Measurements from ENCODE around the gene PRM2. TPM values are rescaled to one million over a fixed set of nuclear protein-coding genes. Genes with fewer than 3 reads are reported as not detected.

Gene PRM2
- total and polyA plus RNA-seq, 2 experiments from 2014 or later = not detected

DNA sequence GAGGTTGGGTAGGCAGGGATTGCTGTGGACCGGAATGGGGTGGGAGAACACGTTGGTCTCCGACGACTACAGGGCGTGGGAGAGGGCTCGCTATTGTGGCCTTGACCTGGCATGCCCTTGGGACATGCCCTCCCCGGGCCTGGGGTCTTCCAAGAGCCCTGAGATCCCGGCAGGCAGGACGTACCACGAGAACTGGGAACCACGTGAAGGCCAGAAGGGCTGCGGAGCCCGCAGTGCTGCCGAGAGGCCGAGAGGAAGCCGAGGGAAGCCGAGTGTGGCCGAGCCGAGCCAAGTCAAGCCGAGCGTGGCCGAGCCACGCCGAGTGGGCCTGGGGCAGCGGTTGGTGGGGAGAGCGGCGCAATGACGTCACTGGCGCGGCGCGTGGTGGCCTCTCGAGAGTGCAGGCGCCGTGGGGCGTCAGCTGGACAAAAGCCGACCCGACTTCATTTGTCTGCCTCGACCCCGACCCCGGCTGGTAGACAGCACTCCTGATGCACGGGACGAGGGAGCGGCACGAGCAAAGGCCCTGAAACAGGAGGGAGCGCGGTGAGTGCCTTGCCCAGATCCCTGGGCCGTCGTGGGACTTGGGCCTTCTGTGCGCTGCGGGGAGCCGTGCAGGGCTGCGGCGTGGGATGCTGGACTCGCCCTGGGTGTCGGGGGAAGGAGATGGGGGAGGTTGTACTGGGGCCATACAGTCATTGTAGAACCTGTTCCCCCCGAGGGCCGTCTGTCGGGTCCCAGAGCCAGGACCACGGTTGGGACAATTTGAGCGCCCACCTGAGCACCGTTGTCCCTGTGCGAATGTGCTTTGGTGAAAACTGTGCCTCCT, 26.8 kb downstream of the PRM2 start:
- Histone ChIP-seq H3K36me3 (ENCODE audit: low read depth) (no peaks in the 10 kb centered on the region), H3K27ac (no peak overlapping the region), H4K20me1 (ENCODE audit: insufficient read depth) (no peaks in the 10 kb centered on the region), H3K4me1 (ENCODE audit: insufficient read depth) (no peaks in the 10 kb centered on the region), H3F3A (ENCODE audit: insufficient read depth) (peaks cover 8% of the 10 kb centered on the region), H3K27me3 (replicated peaks; ENCODE audit: insufficient read depth) (no peaks in the 10 kb centered on the region), H2AFZ (no peak overlapping the region), H3K9ac (no peak overlapping the region), H3K4me3 (no peak overlapping the region), H3K9me2 (ENCODE audit: insufficient read depth) (no peaks in the 10 kb centered on the region), H3K79me2 (ENCODE audit: insufficient read depth) (no peaks in the 10 kb centered on the region), H3K9me3 (ENCODE audit: low read depth) (no peaks in the 10 kb centered on the region), H3K4me2 (ENCODE audit: unreplicated experiment) (no peak overlapping the region)
- WGBS, 2 experiments (ENCODE audit: low coverage in 1 of 2, low lambda C conversion rate in 2 of 2, missing lambda C conversion rate in 2 of 2) = 93% methylated on average over 49 to 63 of the region's 63 CpGs
- in situ Hi-C loops (cut with MboI) = loop anchor here (10.0 kb wide), 1 partner anchor 285 kb away; no protein-coding TSS in a partner anchor
- DNase-seq = no peak
- TF ChIP-seq EZH2phosphoT487 (IDR thresholded peaks at IDR 0.05; ENCODE audit: insufficient read depth, low read depth) (no peak), EZH2 (IDR thresholded peaks at IDR 0.05; ENCODE audit: insufficient read depth, poor library complexity, severe bottlenecking) (no peak)

DNA sequence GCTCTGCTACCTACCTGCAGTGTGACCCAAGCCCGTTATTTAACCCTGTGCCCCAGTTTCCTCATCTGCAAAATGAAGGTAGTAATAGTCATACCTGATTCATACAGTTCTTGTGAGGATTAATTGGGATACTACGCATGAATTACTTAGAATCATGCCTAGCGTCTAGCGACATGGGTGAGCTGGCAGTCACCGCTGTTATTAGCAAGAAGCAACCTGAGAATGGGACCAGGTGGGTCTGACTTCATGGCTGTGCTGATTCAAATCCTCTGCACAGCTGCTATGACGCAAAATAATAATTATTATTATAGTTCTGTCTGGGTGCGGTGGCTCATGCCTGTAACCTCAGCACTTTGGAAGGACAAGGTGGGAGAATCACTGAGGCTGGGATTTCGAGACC, 28.1 kb downstream of the PRM2 start:
- no peaks in the 10 kb centered on the region for H3K27me3 ChIP-seq (replicated peaks; ENCODE audit: insufficient read depth)
- H2AFZ ChIP-seq = no peak overlapping the region
- WGBS, 2 experiments (ENCODE audit: low coverage in 1 of 2, low lambda C conversion rate in 2 of 2, missing lambda C conversion rate in 2 of 2) = 92% methylated on average over 8 of the region's 8 CpGs
- no peaks in the 10 kb centered on the region for H3F3A ChIP-seq (ENCODE audit: insufficient read depth)
- H3K36me3 ChIP-seq (ENCODE audit: low read depth) = no peaks in the 10 kb centered on the region
- H4K20me1 ChIP-seq (ENCODE audit: insufficient read depth) = no peaks in the 10 kb centered on the region
- no peak for DNase-seq
- H3K79me2 ChIP-seq (ENCODE audit: insufficient read depth) = no peaks in the 10 kb centered on the region
- H3K4me1 ChIP-seq (ENCODE audit: insufficient read depth) = no peaks in the 10 kb centered on the region
- H3K9me3 ChIP-seq (ENCODE audit: low read depth) = no peaks in the 10 kb centered on the region
- H3K9ac ChIP-seq = no peak overlapping the region
- no peaks in the 10 kb centered on the region for H3K9me2 ChIP-seq (ENCODE audit: insufficient read depth)
- no peak overlapping the region for H3K4me3 ChIP-seq
- H3K27ac ChIP-seq = no peak overlapping the region
- H3K4me2 ChIP-seq (ENCODE audit: unreplicated experiment) = no peak overlapping the region
- in situ Hi-C loops (cut with MboI) = no loop called here
- TF ChIP-seq EZH2 (IDR thresholded peaks at IDR 0.05; ENCODE audit: insufficient read depth, poor library complexity, severe bottlenecking) = no peak
- TF ChIP-seq EZH2phosphoT487 (IDR thresholded peaks at IDR 0.05; ENCODE audit: insufficient read depth, low read depth) = no peak

DNA sequence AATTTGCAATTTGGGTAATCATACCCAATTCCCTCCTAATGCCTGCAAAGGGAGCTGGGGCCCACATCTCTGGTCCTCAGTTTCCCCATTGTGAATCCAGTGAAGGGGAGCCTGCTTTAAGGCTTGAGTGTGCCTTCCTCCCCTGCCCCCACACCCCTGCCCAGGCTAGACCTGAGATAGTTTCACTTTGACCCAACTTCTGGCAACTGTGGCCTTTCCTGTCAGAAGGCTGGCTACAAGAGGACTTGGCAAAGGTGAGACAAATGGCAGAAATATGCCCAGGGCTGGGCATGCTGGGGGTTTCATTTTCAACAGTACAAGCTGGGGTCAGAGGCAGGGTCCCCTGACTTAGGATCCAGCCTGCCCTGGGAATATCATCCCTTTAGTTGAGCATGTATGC, 30.3 kb downstream of the PRM2 start:
- H3K4me3 ChIP-seq = no peak overlapping the region
- H3K9me2 ChIP-seq (ENCODE audit: insufficient read depth) = no peaks in the 10 kb centered on the region
- H2AFZ ChIP-seq = no peak overlapping the region
- TF ChIP-seq EZH2phosphoT487 (IDR thresholded peaks at IDR 0.05; ENCODE audit: insufficient read depth, low read depth) (no peak), EZH2 (IDR thresholded peaks at IDR 0.05; ENCODE audit: insufficient read depth, poor library complexity, severe bottlenecking) (no peak)
- H3K36me3 ChIP-seq (ENCODE audit: low read depth) = no peaks in the 10 kb centered on the region
- H3K4me2 ChIP-seq (ENCODE audit: unreplicated experiment) = no peak overlapping the region
- H3K27ac ChIP-seq = no peak overlapping the region
- H3K9ac ChIP-seq = no peak overlapping the region
- 0 out of 2 replicates have a peak, but pooled peaks cover 4% of the 10 kb centered on the region for H3K27me3 ChIP-seq (replicated peaks; ENCODE audit: insufficient read depth)
- H3K9me3 ChIP-seq (ENCODE audit: low read depth) = no peaks in the 10 kb centered on the region
- no peaks in the 10 kb centered on the region for H3F3A ChIP-seq (ENCODE audit: insufficient read depth)
- in situ Hi-C loops (cut with MboI) = no loop called here
- no peaks in the 10 kb centered on the region for H3K79me2 ChIP-seq (ENCODE audit: insufficient read depth)
- H3K4me1 ChIP-seq (ENCODE audit: insufficient read depth) = no peaks in the 10 kb centered on the region
- no peaks in the 10 kb centered on the region for H4K20me1 ChIP-seq (ENCODE audit: insufficient read depth)
- DNase-seq = no peak

DNA sequence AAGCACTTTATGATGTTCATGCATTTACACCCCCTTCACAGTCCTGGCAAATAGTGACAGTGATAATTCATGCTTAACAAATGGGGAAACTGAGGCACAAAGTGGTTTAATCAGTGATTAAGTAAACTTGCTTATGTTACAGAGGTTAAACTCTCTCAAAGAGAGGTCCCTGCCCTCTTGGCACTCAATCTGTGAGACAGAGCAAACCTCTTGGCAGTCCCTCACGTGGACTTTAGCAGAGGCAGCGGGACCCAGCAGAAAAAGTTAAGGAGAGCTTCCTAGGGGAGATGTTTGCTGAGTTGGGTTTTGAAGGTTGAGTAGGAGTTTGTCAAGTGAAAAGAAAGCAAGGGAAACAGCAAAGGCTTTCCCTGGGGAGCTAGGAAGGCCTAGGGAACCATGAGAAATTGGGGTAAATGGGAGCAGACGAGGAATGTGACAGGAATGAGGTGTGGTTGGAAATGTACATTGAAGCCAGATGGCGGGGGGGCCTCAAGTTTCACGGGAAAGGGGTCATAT, 31.0 kb downstream of the PRM2 start:
- Histone ChIP-seq H3K9me2 (ENCODE audit: insufficient read depth) (no peaks in the 10 kb centered on the region), H3K9me3 (ENCODE audit: low read depth) (no peaks in the 10 kb centered on the region), H3K9ac (no peak overlapping the region), H3K36me3 (ENCODE audit: low read depth) (no peaks in the 10 kb centered on the region), H3K27ac (no peak overlapping the region), H3K4me2 (ENCODE audit: unreplicated experiment) (no peak overlapping the region), H3K79me2 (ENCODE audit: insufficient read depth) (no peaks in the 10 kb centered on the region), H4K20me1 (ENCODE audit: insufficient read depth) (no peaks in the 10 kb centered on the region), H3K4me1 (ENCODE audit: insufficient read depth) (no peaks in the 10 kb centered on the region), H3K27me3 (replicated peaks; ENCODE audit: insufficient read depth) (0 out of 2 replicates have a peak, but pooled peaks cover 4% of the 10 kb centered on the region), H3K4me3 (no peak overlapping the region), H2AFZ (no peak overlapping the region), H3F3A (ENCODE audit: insufficient read depth) (no peaks in the 10 kb centered on the region)
- in situ Hi-C loops (cut with MboI) = no loop called here
- whole genome bisulfite sequencing, 2 experiments (ENCODE audit: low coverage in 1 of 2, low lambda C conversion rate in 2 of 2, missing lambda C conversion rate in 2 of 2) = 71 to 74% methylated on average over 5 of the region's 5 CpGs
- no peak for TF ChIP-seq EZH2 (IDR thresholded peaks at IDR 0.05; ENCODE audit: insufficient read depth, poor library complexity, severe bottlenecking)
- no peak for TF ChIP-seq EZH2phosphoT487 (IDR thresholded peaks at IDR 0.05; ENCODE audit: insufficient read depth, low read depth)
- no peak for DNase-seq

Data from GM23248 (cell line).